ENCODE measurements around the gene OR2AT4. TPM values are rescaled to one million over a fixed set of nuclear protein-coding genes. Genes with fewer than 3 reads are reported as not detected.
"Not testable (repeated sequence)": the region's sequence is repeated elsewhere in the genome, so short reads cannot be mapped to it uniquely, and the experiment has no call there.

OR2AT4 gene
- total RNA-seq, 4 donors from 2014 or later = not detected

GRCh38 chr11:75126564-75126963 is 29.9 kb upstream of the OR2AT4 start:
- no peak for ATAC-seq (ENCODE audit: low FRiP score)
- no peak for TF ChIP-seq CTCF (IDR thresholded peaks at IDR 0.05)
- no peak for DNase-seq (ENCODE audit: low spot score)

- DNase-seq (ENCODE audit: low spot score) (no peak), ATAC-seq (ENCODE audit: low FRiP score) (no peak)
- TF ChIP-seq CTCF (IDR thresholded peaks at IDR 0.05) = no peak
These were observed 21.9 kb upstream of the OR2AT4 start for GRCh38 chr11:75118577-75118976.

- ATAC-seq (ENCODE audit: low FRiP score) = no peak
- TF ChIP-seq CTCF (IDR thresholded peaks at IDR 0.05) = no peak
These were observed 17.8 kb upstream of the OR2AT4 start for GRCh38 chr11:75114465-75114864.

GRCh38 chr11:75113030-75113429 is 16.4 kb upstream of the OR2AT4 start:
- DNase-seq (ENCODE audit: low spot score) (no peak), ATAC-seq (ENCODE audit: low FRiP score) (no peak)
- TF ChIP-seq CTCF (IDR thresholded peaks at IDR 0.05) = no peak

More at GRCh38 chr11:75114465-75114864, 17.8 kb upstream of the OR2AT4 start:
- DNase-seq (ENCODE audit: low spot score) = no peak

- ATAC-seq (ENCODE audit: low FRiP score) (no peak), DNase-seq (ENCODE audit: low spot score) (no peak)
- TF ChIP-seq CTCF (IDR thresholded peaks at IDR 0.05) = no peak
These were observed 15.5 kb upstream of the OR2AT4 start for GRCh38 chr11:75112200-75112599.

- ATAC-seq (ENCODE audit: low FRiP score) (no peak), DNase-seq (ENCODE audit: low spot score) (no peak)
- TF ChIP-seq CTCF (IDR thresholded peaks at IDR 0.05) = no peak
These were observed 10.5 kb upstream of the OR2AT4 start for GRCh38 chr11:75107187-75107586.

GRCh38 chr11:75105967-75106681 is 9.4 kb upstream of the OR2AT4 start:
- not testable (repeated sequence) for ATAC-seq (ENCODE audit: low FRiP score); DNase-seq (ENCODE audit: low spot score)
